B cell (primary cell): ENCODE results near the gene ACTR1B.

ENCODE experiments used
- CTCF ChIP-seq: fragments of 200-600 bp; IDR thresholded peaks from one replicate; pipeline ENCODE4 v1.8.0; 2022; ENCODE audit warnings: antibody characterized with exemption, mild to moderate bottlenecking
- EZH2 ChIP-seq: IDR thresholded peaks from 2 replicates; pipeline ENCODE4 v1.6.1; 2012; ENCODE audit warnings: borderline replicate concordance, low read depth, mild to moderate bottlenecking, moderate library complexity, low read length; ENCODE audit not compliant: insufficient read depth, poor library complexity, severe bottlenecking

GRCh38 chr2:97660775-97661389, 3.0 kb downstream of the ACTR1B start:
- TF ChIP-seq CTCF = no peak
- TF ChIP-seq EZH2 = no peak
